Measurements from ENCODE around the gene KSR2.

The KSR2 gene

GRCh38 chr12:117507548-117507947, 461.2 kb downstream of the KSR2 start:
- FAIRE-seq (no peak), DNase-seq (ENCODE audit: insufficient read length, low spot score) (no peak)
- no peak for TF ChIP-seq CTCF (IDR thresholded peaks at IDR 0.05; ENCODE audit: insufficient read depth, missing control alignments)

GRCh38 chr12:117506333-117506732, 462.5 kb downstream of the KSR2 start:
- FAIRE-seq: no peak
- no peak for DNase-seq (ENCODE audit: insufficient read length, low spot score)
- TF ChIP-seq CTCF (IDR thresholded peaks at IDR 0.05; ENCODE audit: insufficient read depth, missing control alignments): no peak

- TF ChIP-seq CTCF (IDR thresholded peaks at IDR 0.05; ENCODE audit: insufficient read depth, missing control alignments): no peak
- no peak for FAIRE-seq
- DNase-seq (ENCODE audit: insufficient read length, low spot score): no peak
Measured at GRCh38 chr12:117502633-117503032, 466.2 kb downstream of the KSR2 start.

GRCh38 chr12:117502233-117502632, 466.6 kb downstream of the KSR2 start:
- no peak for TF ChIP-seq CTCF (IDR thresholded peaks at IDR 0.05; ENCODE audit: insufficient read depth, missing control alignments)
- no peak for DNase-seq (ENCODE audit: insufficient read length, low spot score)
- FAIRE-seq: no peak

- DNase-seq (ENCODE audit: insufficient read length, low spot score) (no peak), FAIRE-seq (no peak)
- TF ChIP-seq CTCF (IDR thresholded peaks at IDR 0.05; ENCODE audit: insufficient read depth, missing control alignments): no peak
Measured at GRCh38 chr12:117501076-117501869, 467.5 kb downstream of the KSR2 start.

- DNase-seq (ENCODE audit: insufficient read length, low spot score): no peak
- FAIRE-seq: no peak
Measured at GRCh38 chr12:117499759-117500485, 468.9 kb downstream of the KSR2 start.

More at GRCh38 chr12:117499759-117500485, 468.9 kb downstream of the KSR2 start:
- no peak for TF ChIP-seq CTCF (IDR thresholded peaks at IDR 0.05; ENCODE audit: insufficient read depth, missing control alignments)

All from D721Med (cell line).